HepG2 (cell line): ENCODE results near the gene NUDT3. TPM values are rescaled to one million over a fixed set of nuclear protein-coding genes. Genes with fewer than 3 reads are reported as not detected.

ENCODE experiments used
- ATAC-seq: fragments of 200-7000 bp; cut with Tn5 transposase; 3 replicates; pipeline ENCODE4 v1.9.1; 2020; ENCODE audit warnings: mild to moderate bottlenecking, moderate library complexity
- BruUV-seq: library from RNA; stranded (reverse); fragments of 400-500 nt; replicated peaks from 2 replicates; lab custom pipeline; 2021; lab: Mats Ljungman, UMichigan
- CTCF ChIA-PET: fragments of 300-600 bp; formaldehyde crosslinking; extraction: SDS; loops from one replicate; lab custom pipeline; 2021; ENCODE audit warnings: low total read pairs, inconsistent platforms, low intra/inter-chr PET ratio; lab: Yijun Ruan, JAX
- POLR2A ChIA-PET: fragments of 350-600 bp; sonication (Branson Sonifier 250); formaldehyde crosslinking; loops from one replicate; lab custom pipeline; 2020; ENCODE audit warnings: antibody characterized with exemption, inconsistent platforms; lab: Yijun Ruan, JAX
- DNase-seq: peaks from one replicate; pipeline ENCODE4 v3.0.0-alpha.2; 2015; ENCODE audit warnings: low spot score
- FAIRE-seq: peaks from 3 replicates; lab custom pipeline; 2011; peaks lifted over from hg19 to GRCh38; lab: Jason Lieb, UNC
- H2AFZ ChIP-seq: one replicate; pipeline ENCODE4 v1.6.1; 2011; ENCODE audit warnings: low read length, inconsistent platforms
- H3K27ac ChIP-seq: fragments of 300-600 bp; 3 replicates; pipeline ENCODE4 v1.8.0; 2011; ENCODE audit warnings: mixed run types, mild to moderate bottlenecking, mixed read lengths, low read length, inconsistent platforms; ENCODE audit not compliant: insufficient read depth; ENCODE audit errors: extremely low read length
- H3K27me3 ChIP-seq, 2 experiments: fragments of 200-600 bp in 1 of 2; 2 replicates in 1 of 2; 3 replicates in 1 of 2; pipeline versions ENCODE4 v1.6.0 to v1.8.0; 2011; ENCODE audit warnings: low read length in 2 of 2, mild to moderate bottlenecking in 2 of 2, moderate library complexity in 2 of 2, inconsistent platforms in 1 of 2; ENCODE audit not compliant: insufficient read depth in 2 of 2, control insufficient read depth in 1 of 2
- H3K36me3 ChIP-seq, 2 experiments: fragments of 200-600 bp in 1 of 2; replicated peaks in 1 of 2; 2 replicates in 1 of 2; 3 replicates in 1 of 2; pipeline versions ENCODE4 v1.5.1 to v1.8.0; 2011; ENCODE audit warnings: low read length in 2 of 2, inconsistent platforms in 1 of 2; ENCODE audit not compliant: insufficient read depth in 2 of 2, control insufficient read depth in 1 of 2
- H3K4me1 ChIP-seq: 2 replicates; pipeline ENCODE4 v1.5.1; 2012; ENCODE audit warnings: low read length, inconsistent platforms; ENCODE audit not compliant: insufficient read depth
- H3K4me2 ChIP-seq: 2 replicates; pipeline ENCODE4 v1.6.0; 2011; ENCODE audit warnings: low read depth, low read length, inconsistent platforms
- H3K4me3 ChIP-seq, 3 experiments: fragments of 200-600 bp in 1 of 3; sonication (generic), shearing (Covaris generic) in 1 of 3; replicated peaks in 1 of 3; 2 replicates each; pipeline ENCODE4 v1.5.1; 2011 to 2016; ENCODE audit warnings: low read length in 3 of 3, inconsistent platforms in 2 of 3, low read depth in 2 of 3, mild to moderate bottlenecking in 2 of 3, control low read depth in 1 of 3, mixed read lengths in 1 of 3; ENCODE audit not compliant: insufficient read depth in 1 of 3
- H3K79me2 ChIP-seq: one replicate; pipeline ENCODE4 v1.6.1; 2011; ENCODE audit warnings: low read length, inconsistent platforms; ENCODE audit not compliant: insufficient read depth
- H3K9ac ChIP-seq: 2 replicates; pipeline ENCODE4 v1.6.0; 2011; ENCODE audit warnings: mild to moderate bottlenecking, low read depth, low read length, inconsistent platforms; ENCODE audit not compliant: insufficient read depth
- H3K9me3 ChIP-seq: 2 replicates; pipeline ENCODE4 v1.5.1; 2012; ENCODE audit warnings: mild to moderate bottlenecking, low read length
- H4K20me1 ChIP-seq: 2 replicates; pipeline ENCODE4 v1.6.0; 2011; ENCODE audit warnings: inconsistent platforms, mild to moderate bottlenecking, low read length, moderate library complexity; ENCODE audit not compliant: insufficient read depth
- E2F2 ChIP-seq: sonication (generic); formaldehyde crosslinking; IDR thresholded peaks from 2 replicates; pipeline ENCODE4 v1.4.0; 2020; ENCODE audit warnings: missing genetic modification reagents, borderline replicate concordance
- ETV5 ChIP-seq: IDR thresholded peaks from 2 replicates; pipeline ENCODE4 v1.6.1; 2018; ENCODE audit warnings: missing biosample characterization, missing genetic modification reagents, inconsistent platforms, borderline replicate concordance
- HNRNPK ChIP-seq: fragments of 200-400 bp; formaldehyde crosslinking; IDR thresholded peaks from 2 replicates; pipeline ENCODE4 v1.6.1; 2018; ENCODE audit warnings: low read length, low read depth, moderate library complexity, mild to moderate bottlenecking; ENCODE audit not compliant: poor library complexity, severe bottlenecking
- KAT8 ChIP-seq: IDR thresholded peaks from 2 replicates; pipeline ENCODE4 v1.6.1; 2016; ENCODE audit warnings: missing genetic modification reagents, missing compliant biosample characterization
- NFYB ChIP-seq: sonication (generic); formaldehyde crosslinking; IDR thresholded peaks from 2 replicates; pipeline ENCODE4 v1.4.0; 2020; ENCODE audit warnings: missing genetic modification reagents
- NFYC ChIP-seq: IDR thresholded peaks from 2 replicates; pipeline ENCODE4 v1.6.1; 2016; ENCODE audit warnings: missing genetic modification reagents, missing compliant biosample characterization
- NR2F6 ChIP-seq, 2 experiments: IDR thresholded peaks; 2 replicates each; pipeline ENCODE4 v1.6.1; 2016; ENCODE audit warnings: antibody characterized with exemption in 1 of 2, mild to moderate bottlenecking in 1 of 2
- SRSF4 ChIP-seq: fragments of 200-400 bp; formaldehyde crosslinking; IDR thresholded peaks from one replicate; pipeline ENCODE4 v1.6.1; 2018; ENCODE audit warnings: mild to moderate bottlenecking, low read depth, low read length, moderate library complexity; ENCODE audit not compliant: poor library complexity, severe bottlenecking
- TBX3 ChIP-seq: fragments of 450-650 bp; IDR thresholded peaks from 2 replicates; pipeline ENCODE4 v1.6.1; 2017; ENCODE audit warnings: antibody characterized with exemption, mild to moderate bottlenecking, inconsistent platforms, borderline replicate concordance
- YY1 ChIP-seq: IDR thresholded peaks from 2 replicates; pipeline ENCODE4 v1.6.1; 2011; ENCODE audit warnings: low read length, low read depth, moderate library complexity, mild to moderate bottlenecking; ENCODE audit not compliant: insufficient read depth, insufficient replicate concordance
- ZNF33A ChIP-seq: sonication (generic); formaldehyde crosslinking; IDR thresholded peaks from 2 replicates; pipeline ENCODE4 v1.5.1; 2020; ENCODE audit warnings: missing genetic modification reagents, mild to moderate bottlenecking, moderate library complexity, borderline replicate concordance
- ZNF367 ChIP-seq: sonication (generic); formaldehyde crosslinking; IDR thresholded peaks from 2 replicates; pipeline ENCODE4 v1.4.0; 2020; ENCODE audit warnings: missing genetic modification reagents, borderline replicate concordance
- ZNF652 ChIP-seq: IDR thresholded peaks from 2 replicates; pipeline ENCODE4 v1.6.1; 2016; ENCODE audit warnings: low read depth, borderline replicate concordance
- WGBS: methylation state at CpG from one replicate; pipeline ENCODE4 v1.1.6; 2017; ENCODE audit warnings: low lambda C conversion rate; 5-methylcytosine and 5-hydroxymethylcytosine counted together
- in situ Hi-C: cut with HindIII; loops from 2 replicates; pipeline ENCODE4 v1.10.0; 2017; ENCODE audit warnings: low pct_unique_long_range_greater_than_20kb; ENCODE audit not compliant: extremely low pct_ligation_motif_present
- intact Hi-C: fragments of 100-400 bp; cut with micrococcal nuclease; formaldehyde crosslinking; loops from one replicate; pipeline ENCODE4 v1.10.0; 2022; ENCODE audit not compliant: unreplicated experiment
- polyA plus RNA-seq, 8 experiments: library from polyadenylated mRNA; depleted of rRNA in 3 of 8; stranded (reverse) in 7 of 8; unstranded in 1 of 8; fragments of >200 nt; fragmentation: Illumina TruSeq in 4 of 8; extraction: Trizol in 4 of 8; gene quantifications; 2 replicates each; pipeline versions ENCODE4 v1.2.1 to v1.2.3, GENCODE V29; 2011 to 2016; ENCODE audit warnings: low read depth in 4 of 8, missing spikeins in 1 of 8, mixed read lengths in 1 of 8; ENCODE audit not compliant: insufficient read depth in 1 of 8
- total RNA-seq, 5 experiments: library from RNA; depleted of rRNA; stranded (reverse); fragments of >200 nt; fragmentation: Illumina TruSeq; extraction: Trizol; gene quantifications; 2 replicates each; pipeline ENCODE4 v1.2.3, GENCODE V29; 2016; ENCODE audit warnings: low read depth in 1 of 5

Gene NUDT3
- total and polyA plus RNA-seq, 2 of the 13 experiments (the other 11 are each of a cell fraction or from before 2014, with no cell fraction given) = 20.2 to 20.6 TPM

GRCh38 chr6:34392497-34393190 lies at the start of gene NUDT3 (continued):
- TF ChIP-seq YY1 (peak; percentile 98), ZNF33A (no peak)

GRCh38 chr6:34441526-34441925 lies 49.1 kb upstream of the NUDT3 start:
- ATAC-seq = no peak
- Histone ChIP-seq H3K9me3 (no peaks in the 10 kb centered on the region), H3K4me2 (no peak overlapping the region), H3K4me3 (no peak overlapping the region), H3K36me3 (no peaks in the 10 kb centered on the region), H3K79me2 (no peaks in the 10 kb centered on the region), H3K27ac (no peak overlapping the region), H3K9ac (no peak overlapping the region), H3K27me3 (peaks cover 0 to 9% of the 10 kb centered on the region in 2 experiments; a peak in 1 of 5 replicates), H4K20me1 (no peaks in the 10 kb centered on the region), H3K4me1 (no peaks in the 10 kb centered on the region), H2AFZ (no peak overlapping the region)
- intact Hi-C loops = no loop called here
- CTCF ChIA-PET = no interaction called here
- in situ Hi-C loops = no loop called here
- POLR2A ChIA-PET = no interaction called here
- no TSS peak for BruUV-seq
- no peak for FAIRE-seq
- no peak for TF ChIP-seq NR2F6 (IDR thresholded peaks at IDR 0.05)
- peak; percentile 56; the same call in 1 of the 2 replicates for TF ChIP-seq NR2F6 (CRISPR knock-in tag; IDR thresholded peaks at IDR 0.05)
- peak; percentile 50; the same call in 1 of the 2 replicates for TF ChIP-seq ETV5 (CRISPR knock-in tag)
- TF ChIP-seq SRSF4 = no peak
- 35% methylated on average over 5 of the region's 5 CpGs for WGBS
- no peak for DNase-seq

- H3K27me3 ChIP-seq = peaks cover 0 to under 1% of the 10 kb centered on the region in 2 experiments; a peak in 1 of 5 replicates
- in situ Hi-C loops (no loop called here), intact Hi-C loops (no loop called here)
- H3K9ac ChIP-seq = no peak overlapping the region
- ChIA-PET POLR2A (interaction anchor here (0.6 to 1.7 kb wide), 2 partner anchors 13 to 60 kb away, joined by 3 to 7 read pairs; partner anchors contain the start of gene RPS10), CTCF (no interaction called here)
- H4K20me1 ChIP-seq = no peaks in the 10 kb centered on the region
- 4% methylated on average over 1 of the region's 3 CpGs for WGBS
- H3K27ac ChIP-seq = no peak overlapping the region
- peak; percentile 46 for FAIRE-seq
- ATAC-seq = no peak
- no peak for DNase-seq
- H3K4me3 ChIP-seq = no peak overlapping the region
- H3K9me3 ChIP-seq = no peaks in the 10 kb centered on the region
- no peak overlapping the region for H3K4me2 ChIP-seq
- no peak overlapping the region for H2AFZ ChIP-seq
- no peaks in the 10 kb centered on the region for H3K79me2 ChIP-seq
- no TSS peak for BruUV-seq
- H3K36me3 ChIP-seq = no peaks in the 10 kb centered on the region
- no peaks in the 10 kb centered on the region for H3K4me1 ChIP-seq
- TF ChIP-seq HNRNPK (no peak), NFYC (peak; percentile 69), ZNF367 (CRISPR knock-in tag) (no peak), ZNF652 (CRISPR knock-in tag) (no peak), SRSF4 (no peak), E2F2 (no peak), TBX3 (no peak), KAT8 (CRISPR knock-in tag) (no peak), NFYB (CRISPR knock-in tag) (peak; percentile 71)
Observed at GRCh38 chr6:34439442-34439841, 47.0 kb upstream of the NUDT3 start.
